ENCODE measurements around the gene TIMM44. TPM values are rescaled to one million over a fixed set of nuclear protein-coding genes. Genes with fewer than 3 reads are reported as not detected.
"Not testable (repeated sequence)": the region's sequence is repeated elsewhere in the genome, so short reads cannot be mapped to it uniquely, and the experiment has no call there.

TIMM44 gene
- total RNA-seq, 1 donor from 2014 or later: 36.3 TPM

DNA sequence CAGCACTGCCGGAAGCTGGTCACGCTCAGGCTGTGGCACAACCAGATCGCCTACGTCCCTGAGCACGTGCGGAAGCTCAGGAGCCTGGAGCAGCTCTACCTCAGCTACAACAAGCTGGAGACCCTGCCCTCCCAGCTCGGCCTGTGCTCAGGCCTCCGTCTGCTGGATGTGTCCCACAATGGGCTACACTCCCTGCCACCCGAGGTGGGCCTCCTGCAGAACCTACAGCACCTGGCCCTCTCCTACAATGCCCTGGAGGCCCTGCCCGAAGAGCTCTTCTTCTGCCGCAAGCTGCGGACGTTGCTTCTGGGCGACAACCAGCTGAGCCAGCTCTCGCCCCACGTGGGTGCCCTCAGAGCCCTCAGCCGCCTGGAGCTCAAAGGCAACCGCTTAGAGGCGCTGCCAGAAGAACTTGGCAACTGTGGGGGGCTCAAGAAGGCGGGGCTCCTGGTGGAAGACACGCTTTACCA, 43.0 kb downstream of the TIMM44 start:
- DNase-seq: no peak

- DNase-seq: no peak
These were observed 43.6 kb downstream of the TIMM44 start for GRCh38 chr19:7899751-7900378.

GRCh38 chr19:7898967-7899366, 44.5 kb downstream of the TIMM44 start:
- no peak for DNase-seq

DNA sequence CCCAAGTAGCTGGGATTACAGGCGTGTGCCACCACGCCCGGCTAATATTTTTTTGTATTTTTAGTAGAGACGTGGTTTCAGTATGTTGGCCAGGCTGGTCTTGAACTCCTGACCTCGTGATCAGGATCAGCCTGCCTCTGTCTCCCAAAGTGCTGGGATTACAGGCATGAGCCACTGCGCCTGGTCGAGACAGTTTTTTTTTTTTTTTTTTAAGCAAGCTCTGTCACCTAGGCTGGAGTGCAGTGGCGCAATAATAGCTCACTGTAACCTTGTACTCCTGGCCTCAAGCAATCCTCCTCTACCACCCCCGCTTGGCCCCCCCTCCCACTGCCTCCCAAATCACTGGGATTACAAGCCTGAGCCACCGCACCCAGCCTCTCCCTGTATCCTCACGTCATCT, 46.2 kb downstream of the TIMM44 start:
- no peak for DNase-seq

GRCh38 chr19:7895565-7895964, 47.9 kb downstream of the TIMM44 start:
- DNase-seq: no peak

DNA sequence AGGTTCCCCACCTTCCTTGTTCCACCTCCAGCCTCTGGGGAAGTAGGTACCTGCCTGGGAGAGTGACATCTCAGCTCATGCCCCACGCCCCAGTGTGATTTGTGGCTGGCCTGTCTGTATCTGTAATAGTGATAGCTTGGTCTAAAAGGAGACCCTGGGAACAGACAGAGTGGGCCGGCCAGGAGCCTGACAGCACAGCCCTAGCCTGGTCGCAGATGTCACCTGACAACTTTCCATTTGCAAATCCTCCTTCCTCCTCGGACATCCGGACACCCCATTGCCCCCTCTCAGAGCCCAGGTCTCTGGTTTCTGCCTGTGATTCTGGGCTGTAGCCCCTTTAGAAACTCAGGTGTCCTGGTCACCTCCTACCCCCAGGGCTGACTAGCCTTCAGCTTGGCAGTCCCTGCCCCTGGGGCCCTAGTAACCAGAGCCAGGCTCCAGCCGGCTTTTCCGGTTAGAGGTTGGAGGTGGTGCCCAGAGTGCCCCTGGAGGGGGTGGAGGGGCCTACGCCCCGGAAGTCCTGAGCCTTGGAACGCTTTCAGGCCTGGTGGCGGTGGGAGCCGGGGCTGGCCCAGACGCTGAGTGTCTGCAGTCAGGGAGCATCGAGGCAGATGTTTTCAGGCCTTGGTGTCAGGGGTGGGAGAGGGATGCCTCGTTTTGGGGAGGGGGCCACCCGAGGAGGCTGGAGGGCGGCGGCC, 48.7 kb downstream of the TIMM44 start:
- DNase-seq: no peak

- not testable (repeated sequence) for DNase-seq
These were observed 49.9 kb downstream of the TIMM44 start for GRCh38 chr19:7893362-7894101.

DNA sequence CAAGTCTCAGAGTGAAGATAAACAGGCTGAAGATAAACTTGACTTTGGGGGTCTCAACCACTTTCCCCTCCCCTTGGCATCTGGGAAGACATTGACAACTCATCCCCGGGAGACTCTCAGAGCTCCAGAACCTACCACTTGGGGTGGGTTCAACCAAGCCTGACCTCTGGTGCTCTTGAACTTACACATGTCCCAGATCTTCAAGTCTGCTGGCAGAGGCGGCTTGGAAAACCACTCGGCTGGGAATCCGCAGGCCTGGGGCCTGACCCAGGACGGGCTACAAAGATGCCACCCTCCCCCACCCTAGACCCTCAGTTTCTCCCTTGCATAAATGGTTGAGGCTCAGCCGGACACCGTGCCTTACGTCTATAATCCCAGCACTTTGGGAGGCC, 54.6 kb downstream of the TIMM44 start:
- no peak for DNase-seq

DNA sequence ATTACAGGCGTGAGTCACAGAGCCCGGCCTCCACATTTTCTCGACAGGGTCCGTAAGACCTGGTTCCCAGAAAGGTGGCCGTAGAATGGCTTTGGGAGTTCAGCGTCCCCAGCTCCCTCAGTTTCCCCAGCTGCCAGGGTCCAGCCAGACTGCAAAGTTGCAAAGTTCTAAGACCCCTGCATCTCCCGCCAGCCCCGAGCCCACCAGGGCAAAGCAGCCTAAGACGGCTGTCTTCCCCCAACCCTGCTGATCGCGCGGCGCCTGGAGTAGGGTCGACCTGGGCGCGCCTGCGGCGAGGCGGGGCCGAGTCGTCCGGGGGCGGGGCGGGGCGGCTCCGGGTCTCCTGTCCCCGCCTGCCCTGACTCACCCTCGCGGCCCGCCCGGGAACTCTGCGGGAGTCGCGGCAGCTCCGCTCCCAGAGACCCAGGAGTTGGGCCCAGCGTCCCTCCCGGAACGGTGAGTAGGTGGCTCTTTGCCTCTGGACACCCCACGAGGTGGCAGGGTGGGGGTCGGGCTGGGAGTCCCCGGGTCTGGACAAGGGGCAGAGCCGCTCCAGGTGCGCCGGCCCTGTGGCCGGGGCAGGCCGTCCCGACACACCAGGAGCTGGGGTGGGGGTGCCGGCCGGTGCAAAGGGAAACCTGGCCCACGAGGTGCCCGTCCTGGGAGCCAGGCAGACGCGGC, 55.2 kb downstream of the TIMM44 start, which contains the start of gene LRRC8E:
Gene LRRC8E, plus strand, starts transcription at position 366 of the 681 bp plus-strand sequence. CDS start 7,094 bp downstream, outside the sequence.
- DNase-seq: no peak

DNA sequence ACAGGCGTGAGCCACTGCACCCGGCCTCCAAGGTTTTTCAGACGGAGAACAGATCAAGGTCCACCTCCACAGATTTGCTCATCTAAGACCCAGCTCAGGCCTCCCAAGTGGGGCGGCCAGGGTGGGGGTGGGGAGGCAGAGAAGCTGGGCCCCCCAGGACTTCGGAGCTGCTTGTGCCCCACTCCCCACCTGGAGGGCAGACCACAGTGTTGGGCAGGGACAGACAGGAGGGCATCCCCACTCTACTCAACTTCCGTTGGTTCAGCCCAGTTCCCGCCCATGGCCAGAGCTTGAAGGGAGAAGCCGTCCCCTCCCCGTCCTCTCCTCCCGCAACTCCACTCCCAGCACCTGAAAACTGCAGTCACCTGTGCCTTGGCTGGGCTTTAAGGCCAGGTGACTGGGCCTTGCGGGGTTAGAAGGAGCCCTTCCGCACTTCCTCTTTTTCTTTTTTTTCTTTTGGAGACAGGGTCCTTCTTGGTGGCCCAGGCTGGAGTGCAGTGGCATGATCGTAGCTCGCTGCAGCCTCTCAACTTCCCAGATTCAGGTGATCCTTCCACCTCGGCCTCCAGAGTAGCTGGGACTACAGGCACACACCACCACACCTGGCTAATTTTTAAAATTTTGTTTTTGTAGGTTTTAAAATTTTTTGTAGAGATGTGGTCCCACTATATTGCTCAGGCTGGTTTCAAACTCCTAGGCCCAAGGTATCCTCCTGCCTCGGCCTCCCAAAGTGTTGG, 55.9 kb downstream of the TIMM44 start:
- no peak for DNase-seq

DNA sequence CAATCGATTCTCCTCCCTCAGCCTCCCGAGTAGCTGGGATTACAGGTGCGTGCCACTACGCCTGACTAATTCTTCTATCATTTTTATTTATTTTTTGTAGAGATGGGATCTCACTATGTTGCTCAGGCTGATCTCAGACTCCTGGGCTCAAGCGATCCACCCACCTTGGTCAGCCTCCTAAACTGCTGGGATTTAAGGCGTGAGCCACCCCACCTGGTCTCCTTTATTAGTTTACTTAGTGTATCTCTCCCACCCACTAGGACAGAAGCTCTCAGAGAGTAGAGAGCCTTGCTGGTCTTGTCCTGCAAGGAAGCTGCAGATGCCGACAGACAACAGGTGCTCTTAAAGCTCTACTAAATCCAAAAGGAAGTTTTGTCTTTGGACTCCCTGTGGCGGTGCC, 57.6 kb downstream of the TIMM44 start:
- no peak for DNase-seq

GRCh38 chr19:7883796-7884570, 59.5 kb downstream of the TIMM44 start:
- no peak for DNase-seq

DNA sequence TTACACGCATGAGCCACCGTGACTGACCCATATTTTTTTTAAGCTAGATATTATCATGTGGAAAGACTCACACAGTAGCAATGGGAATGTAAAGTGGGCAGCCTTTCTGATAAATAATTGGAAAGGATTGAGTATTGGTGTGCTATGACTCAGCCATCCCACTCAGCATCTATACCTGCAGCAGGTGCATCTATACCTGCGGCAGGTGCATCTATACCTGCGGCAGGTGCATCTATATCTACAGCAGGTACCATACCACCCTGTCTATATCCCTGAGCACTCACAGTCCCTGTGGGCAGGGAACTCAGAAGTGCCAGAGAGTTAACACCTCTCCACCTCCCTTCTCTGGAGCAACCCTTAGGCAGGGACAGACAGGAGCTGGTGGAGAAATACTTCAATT, 60.4 kb downstream of the TIMM44 start:
- DNase-seq: no peak

DNA sequence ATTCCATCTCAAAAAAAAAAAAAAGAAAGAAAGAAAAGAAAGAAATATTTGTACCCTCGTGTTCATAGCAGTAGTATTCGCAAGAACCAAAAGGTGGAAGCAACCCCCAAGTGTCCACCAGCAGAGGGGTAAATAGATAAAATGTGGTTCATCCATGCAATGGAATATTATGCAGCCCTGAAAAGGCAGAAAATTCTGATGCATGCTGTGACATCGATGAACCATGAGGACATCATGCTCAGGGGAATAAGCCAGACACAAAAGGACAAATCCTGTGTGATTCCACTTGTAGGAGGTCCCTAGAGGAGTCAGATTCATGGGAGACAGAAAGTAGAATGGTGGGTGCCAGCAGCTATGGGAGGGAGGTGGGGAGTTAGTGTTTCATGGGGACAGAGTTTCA, 61.6 kb downstream of the TIMM44 start:
- no peak for DNase-seq

DNA sequence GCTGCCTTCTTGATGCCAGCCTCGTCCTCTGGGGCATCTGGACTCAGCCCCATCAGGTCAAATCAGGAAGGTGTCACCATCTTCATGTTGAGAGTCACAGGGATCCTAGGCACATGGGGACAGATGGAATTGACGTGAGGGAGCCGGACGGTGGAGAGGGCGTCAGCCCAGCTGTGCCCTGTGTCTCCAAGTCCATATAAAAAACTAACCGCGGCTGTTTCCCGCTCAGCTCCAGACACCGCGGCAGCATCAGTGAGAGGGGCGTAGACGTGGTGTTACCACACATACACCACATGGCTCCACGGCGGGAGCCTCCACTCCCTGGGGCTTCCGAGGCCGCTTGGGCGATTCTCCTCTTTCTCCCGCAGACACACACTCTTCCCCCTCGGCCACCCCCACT, 63.6 kb downstream of the TIMM44 start:
- no peak for DNase-seq

GRCh38 chr19:7879111-7879807, 64.2 kb downstream of the TIMM44 start:
- no peak for DNase-seq

DNA sequence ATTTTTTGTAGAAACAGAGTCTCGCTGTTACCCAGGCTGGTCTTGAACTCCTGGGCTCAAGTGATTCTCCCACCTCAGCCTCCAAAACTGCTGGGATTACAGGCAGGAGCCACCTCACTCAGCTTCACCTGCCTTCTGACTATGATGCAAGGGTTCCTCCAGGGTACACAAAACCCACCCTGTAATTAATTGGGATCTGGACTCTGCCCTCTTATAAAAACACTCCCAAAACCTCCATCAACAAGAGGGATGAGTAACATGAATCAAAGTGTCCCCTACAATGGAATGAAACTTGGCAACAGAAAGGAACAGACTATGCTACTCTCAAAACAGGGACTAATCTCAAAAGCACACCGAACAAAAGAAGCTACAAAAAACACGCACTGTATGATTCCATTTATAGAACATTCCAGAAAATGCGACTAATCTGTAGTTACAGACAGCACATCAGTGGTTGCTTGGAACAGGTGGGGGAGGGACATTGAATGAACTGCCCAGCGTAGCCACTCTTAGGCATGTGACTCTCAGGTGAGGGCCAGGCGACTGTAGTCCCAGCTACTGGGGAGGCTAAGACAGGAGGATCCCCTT, 66.1 kb downstream of the TIMM44 start:
- DNase-seq: no peak
